GM12878 (cell line): ENCODE measurements around the gene PNMA8B. TPM values are rescaled to one million over a fixed set of nuclear protein-coding genes. Genes with fewer than 3 reads are reported as not detected.

Source experiments
- ATAC-seq: fragments of 200-7000 bp; cut with Tn5 transposase; 3 replicates; pipeline ENCODE4 v1.9.1; 2020; ENCODE audit warnings: mild to moderate bottlenecking, moderate library complexity
- BruUV-seq: library from RNA; stranded (reverse); fragments of 400-500 nt; replicated peaks from 2 replicates; lab custom pipeline; 2021; lab: Mats Ljungman, UMichigan
- CTCF ChIA-PET: fragments of 300-600 bp; sonication (Branson Sonifier 250); formaldehyde crosslinking; extraction: SDS; loops from one replicate; lab custom pipeline; 2021; ENCODE audit warnings: inconsistent platforms; lab: Yijun Ruan, JAX
- POLR2A ChIA-PET: fragments of 350-600 bp; formaldehyde crosslinking; extraction: SDS; loops from one replicate; lab custom pipeline; 2021; ENCODE audit warnings: inconsistent platforms; lab: Charles Lee
- RAD21 ChIA-PET: fragments of 300-600 bp; sonication (Branson Sonifier 250); formaldehyde crosslinking; loops from one replicate; lab custom pipeline; 2023; ENCODE audit warnings: antibody characterized with exemption; ENCODE audit not compliant: unreplicated experiment; lab: Charles Lee
- SMC1A ChIA-PET: fragments of 300-600 bp; sonication (Branson Sonifier 250); formaldehyde crosslinking; loops from one replicate; lab custom pipeline; 2023; ENCODE audit not compliant: unreplicated experiment, uncharacterized antibody; lab: Charles Lee
- DNase-seq: peaks from one replicate; pipeline ENCODE4 v3.0.0-alpha.2; 2011; ENCODE audit warnings: low read depth, low spot score
- FAIRE-seq: peaks from 3 replicates; lab custom pipeline; 2011; peaks lifted over from hg19 to GRCh38; lab: Jason Lieb, UNC
- H2AFZ ChIP-seq: 2 replicates; pipeline ENCODE4 v1.6.0; 2011; ENCODE audit warnings: low read depth, low read length, control low read depth; ENCODE audit not compliant: control insufficient read depth
- H3K27ac ChIP-seq: 2 replicates; pipeline ENCODE4 v1.5.1; 2011; ENCODE audit warnings: control low read depth; ENCODE audit not compliant: control insufficient read depth, insufficient read depth
- H3K27me3 ChIP-seq, 2 experiments: replicated peaks in 1 of 2; 2 replicates each; pipeline versions ENCODE4 v1.6.0 to v1.6.1; 2011; ENCODE audit warnings: low read length in 1 of 2; ENCODE audit not compliant: control insufficient read depth in 2 of 2, insufficient read depth in 2 of 2
- H3K36me3 ChIP-seq, 2 experiments: 2 replicates each; pipeline ENCODE4 v1.5.1; 2011; ENCODE audit warnings: low read length in 1 of 2; ENCODE audit not compliant: control insufficient read depth in 2 of 2, insufficient read depth in 2 of 2
- H3K4me1 ChIP-seq: 2 replicates; pipeline ENCODE4 v1.6.1; 2011; ENCODE audit warnings: mild to moderate bottlenecking, low read length, moderate library complexity, mixed read lengths; ENCODE audit not compliant: control insufficient read depth, insufficient read depth
- H3K4me2 ChIP-seq: 2 replicates; pipeline ENCODE4 v1.6.0; 2011; ENCODE audit warnings: control low read depth; ENCODE audit not compliant: control insufficient read depth, insufficient read depth
- H3K4me3 ChIP-seq: fragments of 200-600 bp; sonication (generic); 2 replicates; pipeline ENCODE4 v1.5.1; 2016
- H3K79me2 ChIP-seq: 2 replicates; pipeline ENCODE4 v1.6.0; 2011; ENCODE audit warnings: low read length; ENCODE audit not compliant: control insufficient read depth, insufficient read depth
- H3K9ac ChIP-seq: 2 replicates; pipeline ENCODE4 v1.8.0; 2011; ENCODE audit warnings: low read length, control low read depth, mixed read lengths; ENCODE audit not compliant: control insufficient read depth, insufficient read depth
- H3K9me3 ChIP-seq: replicated peaks from 3 replicates; pipeline ENCODE4 v1.5.1; 2011; ENCODE audit warnings: mild to moderate bottlenecking, low read length; ENCODE audit not compliant: control insufficient read depth, insufficient read depth
- H4K20me1 ChIP-seq: 2 replicates; pipeline ENCODE4 v1.6.0; 2011; ENCODE audit not compliant: control insufficient read depth, insufficient read depth
- BMI1 ChIP-seq: fragments of 450-650 bp; IDR thresholded peaks from 2 replicates; pipeline ENCODE4 v1.6.1; 2016; ENCODE audit warnings: mild to moderate bottlenecking, moderate library complexity, borderline replicate concordance
- LARP7 ChIP-seq: fragments of 450-650 bp; IDR thresholded peaks from 2 replicates; pipeline ENCODE4 v1.6.1; 2017; ENCODE audit warnings: mild to moderate bottlenecking
- WGBS: methylation state at CpG from one replicate; pipeline ENCODE4 v1.1.6; 2016; ENCODE audit warnings: low lambda C conversion rate; ENCODE audit not compliant: insufficient replicate concordance, insufficient coverage; ENCODE audit errors: missing lambda C conversion rate; 5-methylcytosine and 5-hydroxymethylcytosine counted together
- in situ Hi-C: fragments of 300-500 bp; cut with MboI; formaldehyde crosslinking; loops from 9 replicates; pipeline ENCODE4 v1.14.3; 2018; ENCODE audit warnings: mixed read lengths
- intact Hi-C: fragments of 100-400 bp; cut with micrococcal nuclease; formaldehyde crosslinking; loops from one replicate; pipeline ENCODE4 v1.14.2; 2022; ENCODE audit not compliant: unreplicated experiment
- polyA plus RNA-seq, 11 experiments: library from polyadenylated mRNA; depleted of rRNA in 4 of 11; unstranded in 6 of 11; stranded (reverse) in 5 of 11; fragments of >200 nt; fragmentation: Nextera tagmentation in 4 of 11; fragmentation: Illumina TruSeq in 1 of 11; extraction: Ambion mirVana in 4 of 11; extraction: Trizol in 1 of 11; gene quantifications; 1 replicate in 1 of 11; 2 replicates in 10 of 11; pipeline versions ENCODE4 v1.2.1 to v1.2.3, GENCODE V29; 2011 to 2016; ENCODE audit warnings: inconsistent platforms in 2 of 11, missing spikeins in 2 of 11, low read depth in 1 of 11
- total RNA-seq, 4 experiments: library from RNA; depleted of rRNA in 3 of 4; stranded (reverse); fragments of >200 nt in 3 of 4; fragmentation: Illumina TruSeq in 1 of 4; extraction: Trizol in 1 of 4; gene quantifications; 2 replicates each; pipeline versions ENCODE4 v1.2.1 to v1.2.3, GENCODE V29; 2013 to 2021
- TF ChIP-seq, protein P1 (sequence below): fragments of 450-650 bp; IDR thresholded peaks from 2 replicates; pipeline ENCODE4 v1.6.1; 2017; ENCODE audit warnings: mild to moderate bottlenecking, moderate library complexity
- TF ChIP-seq, protein P2 (sequence below): fragments of 450-650 bp; formaldehyde crosslinking; IDR thresholded peaks from 2 replicates; pipeline ENCODE4 v1.5.0; 2022; ENCODE audit warnings: mild to moderate bottlenecking, missing genetic modification characterization
- TF ChIP-seq, protein P3 (sequence below): fragments of 450-650 bp; IDR thresholded peaks from 2 replicates; pipeline ENCODE4 v1.6.1; 2017; ENCODE audit warnings: low read depth, mild to moderate bottlenecking, moderate library complexity

PNMA8B gene
- total and polyA plus RNA-seq, 10 of the 15 experiments (the other 5 are each of a cell fraction or from before 2014, with no cell fraction given), result 0.01 TPM; not detected in 9

DNA sequence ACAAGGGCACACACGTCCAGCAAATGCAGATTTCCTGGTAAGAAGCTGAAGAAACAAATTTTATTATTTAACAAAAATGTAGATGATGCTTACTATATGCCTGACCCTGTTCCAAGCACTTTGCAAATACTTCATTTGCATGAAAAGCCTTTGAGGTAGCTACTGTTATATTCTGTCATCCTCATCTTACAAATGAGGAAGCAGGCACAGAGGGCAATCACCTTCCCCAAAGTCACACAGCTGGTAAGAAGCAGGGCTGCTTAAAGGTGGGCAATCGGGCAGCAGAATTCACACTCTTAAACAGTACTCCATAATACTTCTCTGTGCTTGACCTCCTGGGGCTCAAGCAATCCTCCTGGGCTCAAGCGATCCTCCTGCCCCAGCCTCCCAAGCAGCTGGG lies 48.7 kb downstream of the PNMA8B start (continued):
- TF ChIP-seq, protein P1, sequence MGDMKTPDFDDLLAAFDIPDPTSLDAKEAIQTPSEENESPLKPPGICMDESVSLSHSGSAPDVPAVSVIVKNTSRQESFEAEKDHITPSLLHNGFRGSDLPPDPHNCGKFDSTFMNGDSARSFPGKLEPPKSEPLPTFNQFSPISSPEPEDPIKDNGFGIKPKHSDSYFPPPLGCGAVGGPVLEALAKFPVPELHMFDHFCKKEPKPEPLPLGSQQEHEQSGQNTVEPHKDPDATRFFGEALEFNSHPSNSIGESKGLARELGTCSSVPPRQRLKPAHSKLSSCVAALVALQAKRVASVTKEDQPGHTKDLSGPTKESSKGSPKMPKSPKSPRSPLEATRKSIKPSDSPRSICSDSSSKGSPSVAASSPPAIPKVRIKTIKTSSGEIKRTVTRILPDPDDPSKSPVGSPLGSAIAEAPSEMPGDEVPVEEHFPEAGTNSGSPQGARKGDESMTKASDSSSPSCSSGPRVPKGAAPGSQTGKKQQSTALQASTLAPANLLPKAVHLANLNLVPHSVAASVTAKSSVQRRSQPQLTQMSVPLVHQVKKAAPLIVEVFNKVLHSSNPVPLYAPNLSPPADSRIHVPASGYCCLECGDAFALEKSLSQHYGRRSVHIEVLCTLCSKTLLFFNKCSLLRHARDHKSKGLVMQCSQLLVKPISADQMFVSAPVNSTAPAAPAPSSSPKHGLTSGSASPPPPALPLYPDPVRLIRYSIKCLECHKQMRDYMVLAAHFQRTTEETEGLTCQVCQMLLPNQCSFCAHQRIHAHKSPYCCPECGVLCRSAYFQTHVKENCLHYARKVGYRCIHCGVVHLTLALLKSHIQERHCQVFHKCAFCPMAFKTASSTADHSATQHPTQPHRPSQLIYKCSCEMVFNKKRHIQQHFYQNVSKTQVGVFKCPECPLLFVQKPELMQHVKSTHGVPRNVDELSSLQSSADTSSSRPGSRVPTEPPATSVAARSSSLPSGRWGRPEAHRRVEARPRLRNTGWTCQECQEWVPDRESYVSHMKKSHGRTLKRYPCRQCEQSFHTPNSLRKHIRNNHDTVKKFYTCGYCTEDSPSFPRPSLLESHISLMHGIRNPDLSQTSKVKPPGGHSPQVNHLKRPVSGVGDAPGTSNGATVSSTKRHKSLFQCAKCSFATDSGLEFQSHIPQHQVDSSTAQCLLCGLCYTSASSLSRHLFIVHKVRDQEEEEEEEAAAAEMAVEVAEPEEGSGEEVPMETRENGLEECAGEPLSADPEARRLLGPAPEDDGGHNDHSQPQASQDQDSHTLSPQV, result no peak
- TF ChIP-seq, protein P2, sequence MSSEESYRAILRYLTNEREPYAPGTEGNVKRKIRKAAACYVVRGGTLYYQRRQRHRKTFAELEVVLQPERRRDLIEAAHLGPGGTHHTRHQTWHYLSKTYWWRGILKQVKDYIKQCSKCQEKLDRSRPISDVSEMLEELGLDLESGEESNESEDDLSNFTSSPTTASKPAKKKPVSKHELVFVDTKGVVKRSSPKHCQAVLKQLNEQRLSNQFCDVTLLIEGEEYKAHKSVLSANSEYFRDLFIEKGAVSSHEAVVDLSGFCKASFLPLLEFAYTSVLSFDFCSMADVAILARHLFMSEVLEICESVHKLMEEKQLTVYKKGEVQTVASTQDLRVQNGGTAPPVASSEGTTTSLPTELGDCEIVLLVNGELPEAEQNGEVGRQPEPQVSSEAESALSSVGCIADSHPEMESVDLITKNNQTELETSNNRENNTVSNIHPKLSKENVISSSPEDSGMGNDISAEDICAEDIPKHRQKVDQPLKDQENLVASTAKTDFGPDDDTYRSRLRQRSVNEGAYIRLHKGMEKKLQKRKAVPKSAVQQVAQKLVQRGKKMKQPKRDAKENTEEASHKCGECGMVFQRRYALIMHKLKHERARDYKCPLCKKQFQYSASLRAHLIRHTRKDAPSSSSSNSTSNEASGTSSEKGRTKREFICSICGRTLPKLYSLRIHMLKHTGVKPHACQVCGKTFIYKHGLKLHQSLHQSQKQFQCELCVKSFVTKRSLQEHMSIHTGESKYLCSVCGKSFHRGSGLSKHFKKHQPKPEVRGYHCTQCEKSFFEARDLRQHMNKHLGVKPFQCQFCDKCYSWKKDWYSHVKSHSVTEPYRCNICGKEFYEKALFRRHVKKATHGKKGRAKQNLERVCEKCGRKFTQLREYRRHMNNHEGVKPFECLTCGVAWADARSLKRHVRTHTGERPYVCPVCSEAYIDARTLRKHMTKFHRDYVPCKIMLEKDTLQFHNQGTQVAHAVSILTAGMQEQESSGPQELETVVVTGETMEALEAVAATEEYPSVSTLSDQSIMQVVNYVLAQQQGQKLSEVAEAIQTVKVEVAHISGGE, result no peak
- TF ChIP-seq, all 136 proteins: peak for 0

DNA sequence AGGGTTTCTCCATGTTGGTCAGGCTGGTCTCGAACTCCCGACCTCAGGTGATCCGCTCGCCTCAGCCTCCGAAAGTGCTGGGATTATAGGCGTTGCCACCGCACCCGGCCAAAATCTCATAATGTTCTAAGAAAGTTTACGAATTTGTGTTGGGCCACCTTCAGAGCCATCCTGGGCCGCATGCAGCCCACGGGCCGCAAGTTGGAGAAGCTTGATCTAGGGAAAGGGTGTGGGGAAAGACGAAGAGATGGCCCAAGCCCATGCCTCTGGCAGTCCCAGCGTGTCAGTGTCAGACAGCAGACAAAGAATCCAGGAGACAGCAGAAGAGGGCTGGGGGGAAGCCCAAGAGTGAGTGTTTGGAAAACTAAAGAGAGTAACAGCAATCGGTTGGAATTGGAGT lies 49.6 kb downstream of the PNMA8B start:
- Histone ChIP-seq H3K36me3 (no peaks in the 10 kb centered on the region), H3K27me3 (no peaks in the 10 kb centered on the region), H3K27ac (no peak overlapping the region), H3K9me3 (no peaks in the 10 kb centered on the region; the same call in 2 of the 3 replicates), H2AFZ (no peak overlapping the region), H3K4me2 (no peak overlapping the region), H3K4me3 (no peak overlapping the region), H4K20me1 (no peaks in the 10 kb centered on the region)
- WGBS, result 63% methylated on average over 15 of the region's 15 CpGs
- in situ Hi-C loops (no loop called here), intact Hi-C loops (no loop called here)
- FAIRE-seq, result no peak
- BruUV-seq, result no TSS peak
- POLR2A ChIA-PET, result no interaction called here
- TF ChIP-seq, protein P3, sequence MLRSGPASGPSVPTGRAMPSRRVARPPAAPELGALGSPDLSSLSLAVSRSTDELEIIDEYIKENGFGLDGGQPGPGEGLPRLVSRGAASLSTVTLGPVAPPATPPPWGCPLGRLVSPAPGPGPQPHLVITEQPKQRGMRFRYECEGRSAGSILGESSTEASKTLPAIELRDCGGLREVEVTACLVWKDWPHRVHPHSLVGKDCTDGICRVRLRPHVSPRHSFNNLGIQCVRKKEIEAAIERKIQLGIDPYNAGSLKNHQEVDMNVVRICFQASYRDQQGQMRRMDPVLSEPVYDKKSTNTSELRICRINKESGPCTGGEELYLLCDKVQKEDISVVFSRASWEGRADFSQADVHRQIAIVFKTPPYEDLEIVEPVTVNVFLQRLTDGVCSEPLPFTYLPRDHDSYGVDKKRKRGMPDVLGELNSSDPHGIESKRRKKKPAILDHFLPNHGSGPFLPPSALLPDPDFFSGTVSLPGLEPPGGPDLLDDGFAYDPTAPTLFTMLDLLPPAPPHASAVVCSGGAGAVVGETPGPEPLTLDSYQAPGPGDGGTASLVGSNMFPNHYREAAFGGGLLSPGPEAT, result no peak
- TF ChIP-seq LARP7 (no peak), BMI1 (no peak)
- TF ChIP-seq, all 136 proteins: peak for 0
- ChIA-PET CTCF (no interaction called here), RAD21 (no interaction called here), SMC1A (no interaction called here)
- Histone ChIP-seq H3K79me2 (no peaks in the 10 kb centered on the region), H3K4me1 (no peaks in the 10 kb centered on the region), H3K9ac (no peak overlapping the region)
- ATAC-seq (no peak), DNase-seq (no peak)
